Esophagus (tissue), 2 donors: Measurements from ENCODE around the gene OSTC. TPM values are rescaled to one million over a fixed set of nuclear protein-coding genes. Genes with fewer than 3 reads are reported as not detected.

ENCODE experiments used
- H3K27ac ChIP-seq, 2 donors: one replicate each; pipeline ENCODE4 v1.5.1; 2013; ENCODE audit warnings: low read depth in 2 of 2, mild to moderate bottlenecking in 2 of 2, inconsistent platforms in 1 of 2, low read length in 1 of 2, moderate library complexity in 1 of 2
- H3K27me3 ChIP-seq, 2 donors: one replicate each; pipeline ENCODE4 v1.6.1; 2013; ENCODE audit warnings: low read length in 2 of 2, control low read depth in 1 of 2, mild to moderate bottlenecking in 1 of 2; ENCODE audit not compliant: insufficient read depth in 2 of 2, control insufficient read depth in 1 of 2
- H3K36me3 ChIP-seq, 2 donors: one replicate each; pipeline ENCODE4 v1.6.1; 2013; ENCODE audit warnings: low read length in 1 of 2; ENCODE audit not compliant: control insufficient read depth in 2 of 2, insufficient read depth in 2 of 2
- H3K4me1 ChIP-seq, 2 donors: one replicate each; pipeline ENCODE4 v1.6.1; 2013; ENCODE audit warnings: low read length in 1 of 2; ENCODE audit not compliant: control insufficient read depth in 2 of 2, insufficient read depth in 2 of 2
- H3K4me3 ChIP-seq, 2 donors: one replicate each; pipeline ENCODE4 v1.5.1; 2013; ENCODE audit warnings: low read length in 2 of 2, mild to moderate bottlenecking in 2 of 2, low read depth in 1 of 2, moderate library complexity in 1 of 2
- H3K9me3 ChIP-seq, 2 donors: one replicate each; pipeline ENCODE4 v1.6.1; 2013; ENCODE audit warnings: mild to moderate bottlenecking in 2 of 2, low read depth in 1 of 2, low read length in 1 of 2, moderate library complexity in 1 of 2; ENCODE audit not compliant: control insufficient read depth in 2 of 2, insufficient read depth in 1 of 2
- WGBS, 2 donors: extraction: QIAGEN DNeasy Blood & Tissue Kit; methylation state at CpG; one replicate each; pipeline ENCODE4 v1.1.7; 2013; 5-methylcytosine and 5-hydroxymethylcytosine counted together
- polyA plus RNA-seq, 2 donors: library from polyadenylated mRNA; stranded (reverse); fragments of 200-250 nt; gene quantifications; one replicate each; pipeline ENCODE4 v1.2.3, GENCODE V29; 2013
- donor health status: healthy with polysubstance abuse.
- donor health status: Bipolar disorder and iron deficiency.

Gene OSTC
- polyA plus RNA-seq, 2 donors, result 62.9 to 81.1 TPM

DNA sequence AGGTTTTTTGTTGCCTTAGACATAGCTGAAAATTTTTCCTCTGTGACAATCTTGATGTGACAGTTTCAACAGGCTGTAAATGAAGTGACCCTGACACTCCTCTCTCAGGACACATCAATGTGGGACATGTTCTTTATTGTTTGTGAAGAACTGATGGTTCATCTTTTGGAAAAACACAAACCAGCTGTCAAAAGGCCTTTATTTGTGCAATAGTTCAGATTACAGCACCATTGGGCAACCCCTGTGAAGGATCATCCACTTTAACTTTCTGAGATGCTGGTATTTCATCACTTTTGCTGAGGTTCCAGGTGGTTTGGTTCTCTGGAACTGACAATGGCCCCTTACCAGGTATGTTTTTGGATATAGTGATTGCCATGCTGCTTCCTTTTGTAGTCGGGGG, 40.3 kb downstream of the OSTC start:
- no peak overlapping the region for H3K27ac ChIP-seq
- H3K27me3 ChIP-seq, result no peaks in the 10 kb centered on the region
- H3K9me3 ChIP-seq, result no peaks in the 10 kb centered on the region
- no peak overlapping the region for H3K4me3 ChIP-seq
- no peaks in the 10 kb centered on the region for H3K4me1 ChIP-seq
- no peaks in the 10 kb centered on the region for H3K36me3 ChIP-seq
- 52 to 70% methylated on average over 1 of the region's 1 CpG for WGBS, 2 donors

DNA sequence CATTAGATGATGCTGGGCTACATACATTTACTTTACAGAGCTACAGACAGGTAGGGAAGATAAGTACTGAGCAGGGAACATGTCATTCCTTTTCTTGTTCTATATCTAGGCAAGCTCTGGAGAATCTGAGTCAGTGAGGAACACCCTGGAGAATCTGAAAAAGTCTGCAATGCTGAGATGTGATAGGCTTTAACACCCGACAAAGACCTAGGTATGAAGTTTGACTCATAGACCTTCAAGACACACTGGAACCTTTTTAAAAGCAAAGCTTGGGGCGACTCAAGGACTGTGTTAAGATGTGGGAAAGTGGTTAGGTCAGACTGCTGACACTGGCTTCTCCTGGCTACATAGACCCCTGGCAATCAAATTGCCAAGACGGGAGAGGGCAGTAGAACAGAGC, 42.8 kb downstream of the OSTC start:
- H3K36me3 ChIP-seq, result no peaks in the 10 kb centered on the region
- H3K4me3 ChIP-seq, result no peak overlapping the region
- H3K9me3 ChIP-seq, result no peaks in the 10 kb centered on the region
- 89 to 93% methylated on average over 3 of the region's 3 CpGs for WGBS, 2 donors
- H3K4me1 ChIP-seq, result no peaks in the 10 kb centered on the region
- H3K27me3 ChIP-seq, result no peaks in the 10 kb centered on the region
- no peak overlapping the region for H3K27ac ChIP-seq

DNA sequence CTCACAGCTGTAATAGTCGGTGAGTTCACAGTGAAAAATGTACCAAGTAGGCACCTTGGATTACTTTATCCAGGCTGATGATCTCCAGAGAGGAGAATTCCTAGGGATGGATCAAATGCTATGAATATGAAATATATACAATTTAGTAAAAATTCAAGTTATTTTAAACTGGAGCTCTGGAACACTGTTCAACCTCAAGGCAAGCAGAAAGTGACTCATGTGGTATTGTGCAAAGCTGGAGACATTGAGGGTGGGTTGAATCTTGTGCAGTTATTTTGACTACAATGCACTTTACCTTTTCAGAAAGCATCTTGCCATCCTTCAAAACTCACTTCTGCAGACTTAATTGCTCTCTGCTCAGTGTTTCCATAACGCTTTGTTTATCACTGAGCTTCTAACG, 43.4 kb downstream of the OSTC start:
- WGBS, 2 donors, result 73 to 78% methylated on average over 3 of the region's 3 CpGs
- H3K9me3 ChIP-seq, result no peaks in the 10 kb centered on the region
- H3K4me1 ChIP-seq, result no peaks in the 10 kb centered on the region
- H3K4me3 ChIP-seq, result no peak overlapping the region
- no peaks in the 10 kb centered on the region for H3K27me3 ChIP-seq
- H3K27ac ChIP-seq, result no peak overlapping the region
- H3K36me3 ChIP-seq, result no peaks in the 10 kb centered on the region

DNA sequence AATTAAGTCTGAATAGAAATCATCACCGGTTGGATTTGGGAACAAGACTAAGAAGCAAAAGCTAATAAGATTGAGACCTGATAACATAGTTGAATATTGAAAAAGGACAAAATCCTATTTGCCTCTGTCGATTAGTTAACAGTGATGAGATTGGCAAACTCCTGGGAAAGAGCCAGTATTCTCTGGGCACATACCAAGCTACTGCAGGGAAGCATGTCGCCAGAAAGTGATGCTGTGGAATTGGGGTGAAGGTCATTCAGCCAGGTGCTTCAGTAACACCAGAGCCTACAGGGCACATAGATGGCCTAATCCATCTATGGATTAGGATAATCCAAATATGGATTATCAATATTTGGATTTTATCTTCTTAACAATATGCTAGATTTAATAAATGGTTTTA, 44.0 kb downstream of the OSTC start:
- Histone ChIP-seq H3K4me1 (no peaks in the 10 kb centered on the region), H3K4me3 (no peak overlapping the region), H3K36me3 (no peaks in the 10 kb centered on the region), H3K27me3 (no peaks in the 10 kb centered on the region), H3K27ac (no peak overlapping the region), H3K9me3 (no peaks in the 10 kb centered on the region)
- 63 to 66% methylated on average over 3 of the region's 3 CpGs for WGBS, 2 donors

DNA sequence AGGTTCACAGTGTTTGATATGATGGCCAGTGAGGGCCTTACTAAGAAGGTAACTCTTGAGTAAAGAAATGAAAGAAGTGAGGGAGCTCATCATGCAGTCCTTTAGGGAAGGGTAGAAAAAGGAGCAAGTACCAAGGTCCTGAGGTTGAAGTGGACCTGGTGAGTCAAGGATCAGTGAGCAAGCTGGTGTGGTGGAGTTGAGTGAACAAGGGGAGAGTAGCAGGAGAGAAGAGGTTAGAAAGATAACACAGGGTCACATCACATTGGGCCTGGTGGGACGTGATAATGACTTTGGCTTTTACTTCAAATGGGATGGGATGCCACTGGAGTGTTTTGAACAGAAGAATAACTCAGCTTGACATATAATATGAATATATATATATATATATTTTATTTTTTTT, 44.7 kb downstream of the OSTC start:
- Histone ChIP-seq H3K27me3 (no peaks in the 10 kb centered on the region), H3K4me3 (no peak overlapping the region), H3K4me1 (no peaks in the 10 kb centered on the region), H3K36me3 (no peaks in the 10 kb centered on the region), H3K27ac (no peak overlapping the region), H3K9me3 (no peaks in the 10 kb centered on the region)
- WGBS, 2 donors, result 82 to 89% methylated on average over 1 of the region's 1 CpG

DNA sequence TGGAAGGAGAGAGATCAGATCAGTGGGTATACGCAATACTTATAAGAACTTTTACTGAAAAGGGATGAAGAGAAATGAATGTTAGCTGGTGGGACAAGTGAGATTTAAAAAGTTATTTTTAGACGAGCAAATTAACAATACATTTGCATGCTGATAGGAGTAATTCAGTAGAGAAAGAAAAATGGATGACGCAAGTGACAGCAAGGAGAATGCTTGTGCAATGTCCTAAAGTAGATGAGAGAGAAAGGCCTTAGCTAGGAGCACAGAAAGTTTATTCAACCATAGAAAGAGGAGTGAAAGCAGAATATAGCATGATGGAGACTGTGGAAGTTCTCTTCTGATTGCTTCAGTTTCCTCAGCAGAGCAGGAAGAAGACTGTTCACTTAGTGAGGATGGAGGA, 45.8 kb downstream of the OSTC start:
- H3K9me3 ChIP-seq, result no peaks in the 10 kb centered on the region
- no peak overlapping the region for H3K27ac ChIP-seq
- no peaks in the 10 kb centered on the region for H3K27me3 ChIP-seq
- H3K4me1 ChIP-seq, result no peaks in the 10 kb centered on the region
- 86 to 87% methylated on average over 3 of the region's 3 CpGs for WGBS, 2 donors
- no peaks in the 10 kb centered on the region for H3K36me3 ChIP-seq
- H3K4me3 ChIP-seq, result no peak overlapping the region

DNA sequence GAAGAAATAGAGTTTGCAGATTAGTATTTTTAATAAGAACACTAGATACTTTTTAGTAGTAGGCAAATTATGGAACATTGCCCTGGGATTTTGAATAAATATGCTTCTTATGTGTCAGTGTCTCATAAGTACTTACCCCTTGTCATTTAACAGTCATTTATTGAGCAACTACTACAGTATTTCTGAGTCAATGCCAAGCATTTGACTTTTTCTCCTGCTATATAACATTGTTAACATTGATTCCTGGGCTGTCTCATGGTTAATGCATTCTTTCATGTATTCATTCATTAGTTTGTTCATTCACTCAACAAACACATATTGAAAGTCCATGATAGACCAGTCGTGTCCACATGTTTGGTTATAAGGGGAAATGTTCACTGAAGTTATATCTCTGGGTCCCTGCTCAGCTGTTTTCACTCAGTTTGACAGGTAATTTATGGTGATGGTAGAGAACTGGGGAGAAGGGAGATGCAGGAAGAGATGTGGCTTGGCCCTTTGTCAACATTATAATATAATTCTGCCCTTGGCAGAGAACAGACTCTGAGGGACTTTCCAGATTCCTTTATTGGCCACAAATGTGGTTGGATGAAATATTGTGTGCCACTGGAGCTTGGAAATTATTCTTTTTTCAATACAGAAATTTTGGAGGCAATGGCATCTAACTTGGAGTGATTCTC, 49.8 kb downstream of the OSTC start:
- WGBS, 2 donors, result 13 to 38% methylated on average over 1 of the region's 1 CpG
- no peaks in the 10 kb centered on the region for H3K27me3 ChIP-seq

DNA sequence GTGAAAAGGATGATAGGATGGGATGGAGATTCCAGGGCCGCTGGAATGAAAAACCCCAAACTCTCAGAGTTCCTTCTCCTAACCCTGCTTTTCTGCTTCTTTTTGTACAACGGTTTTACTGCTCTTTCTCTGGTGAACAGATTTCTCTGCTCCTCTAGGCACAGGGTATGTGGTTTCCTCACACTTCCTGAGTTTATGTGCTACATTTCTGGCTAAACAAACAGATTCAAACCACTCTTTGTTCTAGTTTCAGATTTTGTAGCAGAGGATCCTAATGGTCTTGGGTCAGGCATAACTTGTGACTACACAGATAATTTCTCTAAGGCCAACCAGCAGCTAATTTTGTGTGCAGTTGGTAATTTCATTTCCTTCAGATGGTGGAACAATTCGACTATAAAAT, 52.6 kb downstream of the OSTC start:
- no peaks in the 10 kb centered on the region for H3K36me3 ChIP-seq
- H3K4me1 ChIP-seq, result no peaks in the 10 kb centered on the region
- WGBS, 2 donors, result 65 to 66% methylated on average over 3 of the region's 3 CpGs
- no peak overlapping the region for H3K27ac ChIP-seq
- H3K27me3 ChIP-seq, result no peaks in the 10 kb centered on the region
- H3K9me3 ChIP-seq, result no peaks in the 10 kb centered on the region
- H3K4me3 ChIP-seq, result no peak overlapping the region

More for the DNA sequence above, 49.8 kb downstream of the OSTC start:
- H3K36me3 ChIP-seq, result no peaks in the 10 kb centered on the region
- no peak overlapping the region for H3K27ac ChIP-seq
- no peaks in the 10 kb centered on the region for H3K4me1 ChIP-seq
- H3K9me3 ChIP-seq, result no peaks in the 10 kb centered on the region
- no peak overlapping the region for H3K4me3 ChIP-seq

DNA sequence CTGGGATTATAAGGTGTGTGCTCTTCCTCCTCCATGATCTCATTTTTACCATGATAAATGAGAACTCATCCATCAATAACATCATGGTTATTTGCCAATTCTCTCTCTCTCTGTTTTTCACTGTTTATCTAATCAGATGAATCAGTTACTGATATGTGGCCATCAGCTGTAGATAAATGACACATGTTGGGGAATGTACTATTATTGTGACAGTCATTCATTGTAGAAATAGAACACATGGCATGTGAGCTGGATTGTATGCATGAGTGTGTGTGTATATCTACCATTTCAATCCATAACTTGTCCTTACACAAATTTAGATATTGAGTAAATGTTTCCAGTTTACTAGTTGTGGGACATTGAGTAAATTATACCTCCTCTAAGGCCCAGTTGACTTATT, 53.0 kb downstream of the OSTC start:
- no peaks in the 10 kb centered on the region for H3K4me1 ChIP-seq
- no peaks in the 10 kb centered on the region for H3K9me3 ChIP-seq
- no peak overlapping the region for H3K27ac ChIP-seq
- no peaks in the 10 kb centered on the region for H3K27me3 ChIP-seq
- H3K4me3 ChIP-seq, result no peak overlapping the region
- no peaks in the 10 kb centered on the region for H3K36me3 ChIP-seq

DNA sequence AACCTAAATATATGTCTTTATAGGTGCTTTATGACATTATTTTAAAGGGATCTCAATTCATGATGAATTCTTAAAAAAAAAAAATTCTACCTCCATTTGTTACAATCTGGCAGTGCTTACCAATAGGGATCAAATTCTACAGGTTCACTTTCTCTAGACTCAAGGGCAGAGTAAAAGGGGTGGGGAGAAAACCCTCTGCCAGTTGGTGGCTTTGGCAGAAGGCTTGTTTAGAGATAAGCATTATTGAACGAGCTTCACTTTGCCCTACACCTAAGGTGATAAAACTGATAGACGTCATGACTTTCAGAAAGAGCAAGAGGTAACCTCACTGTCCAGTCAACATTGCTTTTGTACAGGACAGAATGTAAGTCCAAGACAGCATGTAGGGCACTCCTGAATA, 53.6 kb downstream of the OSTC start:
- no peaks in the 10 kb centered on the region for H3K9me3 ChIP-seq
- WGBS, 2 donors, result 60 to 82% methylated on average over 2 of the region's 2 CpGs
- H3K4me3 ChIP-seq, result no peak overlapping the region
- no peaks in the 10 kb centered on the region for H3K36me3 ChIP-seq
- H3K4me1 ChIP-seq, result no peaks in the 10 kb centered on the region
- H3K27ac ChIP-seq, result no peak overlapping the region
- no peaks in the 10 kb centered on the region for H3K27me3 ChIP-seq
